HG03571 (cell line): ENCODE results near the gene RPS6KA5.
"Not testable (repeated sequence)": the region's sequence is repeated elsewhere in the genome, so short reads cannot be mapped to it uniquely, and the experiment has no call there.

Experiments used
- ATAC-seq: cut with Tn5 transposase; IDR thresholded peaks from one replicate; pipeline ENCODE4 v1.9.1; 2021; ENCODE audit not compliant: unreplicated experiment

Gene RPS6KA5

DNA sequence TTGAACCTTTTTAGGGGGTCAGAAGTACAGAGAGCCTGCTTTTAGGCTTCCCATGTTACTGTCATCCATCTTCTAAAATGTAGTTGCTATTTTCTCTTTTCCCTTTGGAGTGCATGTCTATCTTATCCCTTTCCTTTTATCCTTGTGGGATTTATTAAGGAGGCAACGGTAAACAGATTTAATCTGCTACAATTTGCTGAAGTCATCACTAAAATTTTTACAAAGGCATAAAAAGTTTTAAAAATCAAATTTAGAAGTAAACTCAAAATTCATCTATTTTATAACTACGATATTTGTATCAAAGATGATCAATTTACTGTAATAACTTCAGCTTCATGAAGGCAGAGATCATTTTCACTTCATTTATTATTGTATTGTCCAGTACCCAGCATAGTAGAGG, 118.7 kb downstream of the RPS6KA5 start:
- no peak for ATAC-seq

DNA sequence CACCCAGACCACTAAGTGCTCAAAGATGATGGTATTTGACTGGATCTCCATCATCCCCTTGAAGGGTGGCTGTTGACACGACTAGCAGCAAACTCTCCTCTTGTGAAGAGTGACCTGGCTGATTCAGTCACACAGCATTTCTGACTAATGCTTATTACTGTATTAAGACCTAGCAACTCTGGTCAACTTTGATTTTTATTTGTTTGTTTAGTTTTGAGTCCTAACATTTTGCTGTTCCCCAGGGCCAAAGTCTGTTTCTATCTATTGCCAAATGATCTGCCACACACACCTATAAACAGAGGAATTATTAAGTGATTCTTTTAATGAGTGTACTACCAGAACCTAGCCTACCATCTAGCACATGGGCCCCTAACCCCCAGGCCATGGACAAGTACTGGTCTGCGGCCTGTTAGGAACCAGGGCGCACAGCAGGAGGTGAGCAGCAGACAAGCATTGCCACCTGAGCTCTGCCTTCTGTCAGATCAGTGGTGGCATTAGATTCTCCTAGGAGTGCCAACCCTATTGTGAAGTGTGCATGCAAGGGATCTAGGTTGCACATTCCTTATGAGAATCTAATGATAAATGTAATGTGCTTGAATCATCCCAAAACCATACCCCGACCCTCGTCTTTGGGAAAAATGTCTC, 120.0 kb downstream of the RPS6KA5 start:
- ATAC-seq, result no peak

DNA sequence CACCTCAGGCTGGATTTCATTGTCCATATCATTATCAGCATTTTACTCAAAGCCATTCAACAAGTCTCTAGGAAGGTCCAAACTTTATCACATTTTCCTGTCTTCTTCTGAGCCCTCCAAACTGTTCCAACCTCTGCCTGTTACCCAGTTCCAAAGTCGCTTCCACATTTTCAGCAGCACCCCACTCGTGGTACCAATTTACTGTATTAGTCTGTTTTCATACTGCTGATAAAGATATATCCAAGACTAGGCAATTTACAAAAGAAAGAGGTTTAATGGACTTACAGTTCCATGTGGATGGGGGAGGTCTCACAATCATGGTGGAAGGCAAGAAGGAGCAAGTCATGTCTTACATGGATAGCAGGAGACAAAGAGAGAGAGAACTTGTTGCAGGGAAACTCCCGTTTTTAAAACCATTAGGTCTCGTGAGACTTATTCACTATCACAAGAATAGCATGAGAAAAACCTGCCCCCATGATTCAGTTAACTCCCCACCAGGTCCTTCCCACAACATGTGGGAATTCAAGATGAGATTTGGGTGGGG, 121.1 kb downstream of the RPS6KA5 start:
- not testable (repeated sequence) for ATAC-seq

DNA sequence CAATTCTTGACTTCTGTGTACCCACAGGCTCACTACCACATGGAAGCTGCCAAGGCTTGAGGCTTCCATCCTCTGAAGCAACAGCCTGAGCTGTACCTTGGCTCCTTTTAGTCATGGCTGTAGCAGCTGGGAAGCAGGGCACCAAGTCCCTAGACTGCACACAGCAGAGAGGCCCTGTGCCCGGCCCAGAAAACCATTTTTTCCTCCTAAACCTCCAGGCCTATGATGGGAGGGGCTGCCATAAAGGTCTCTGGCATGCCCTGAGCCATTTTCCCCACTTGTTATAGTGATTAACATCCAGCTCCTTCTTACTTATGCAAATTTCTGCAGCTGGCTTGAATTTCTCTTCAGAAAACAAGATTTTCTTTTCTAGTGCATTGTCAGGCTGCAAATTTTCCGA, 121.8 kb downstream of the RPS6KA5 start:
- ATAC-seq, result no peak

DNA sequence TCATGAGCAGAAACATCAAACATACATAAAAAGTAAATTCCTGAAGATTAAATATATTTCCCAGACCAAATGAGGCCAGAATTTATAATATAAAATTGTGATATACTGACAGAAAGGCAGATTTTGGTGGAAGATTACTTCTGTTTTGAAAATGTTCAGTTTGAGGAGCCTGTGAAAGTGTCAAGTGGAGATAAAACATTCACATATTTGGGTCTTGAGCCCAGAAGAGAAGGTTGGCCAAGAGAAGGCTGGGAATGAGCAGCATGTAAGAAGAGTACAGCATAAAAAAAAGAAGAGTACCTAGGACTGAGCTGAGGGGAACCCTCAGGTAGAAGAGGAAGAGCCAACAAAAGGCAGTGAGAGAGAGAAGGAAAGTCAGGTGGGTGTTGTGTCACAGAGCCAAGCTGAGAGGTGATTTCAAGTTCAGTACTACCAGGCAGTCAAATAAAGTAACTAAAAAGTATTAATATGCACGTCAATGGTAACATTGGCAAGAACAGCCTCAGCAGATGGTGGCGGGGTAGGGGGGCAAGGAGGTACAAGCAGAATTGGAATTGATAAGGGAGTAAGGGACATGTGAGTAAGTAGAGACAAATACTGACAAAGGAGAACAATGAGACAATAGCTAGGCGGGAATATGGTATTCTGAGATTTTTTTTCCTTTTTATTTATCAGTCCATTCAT, 123.5 kb downstream of the RPS6KA5 start:
- no peak for ATAC-seq

DNA sequence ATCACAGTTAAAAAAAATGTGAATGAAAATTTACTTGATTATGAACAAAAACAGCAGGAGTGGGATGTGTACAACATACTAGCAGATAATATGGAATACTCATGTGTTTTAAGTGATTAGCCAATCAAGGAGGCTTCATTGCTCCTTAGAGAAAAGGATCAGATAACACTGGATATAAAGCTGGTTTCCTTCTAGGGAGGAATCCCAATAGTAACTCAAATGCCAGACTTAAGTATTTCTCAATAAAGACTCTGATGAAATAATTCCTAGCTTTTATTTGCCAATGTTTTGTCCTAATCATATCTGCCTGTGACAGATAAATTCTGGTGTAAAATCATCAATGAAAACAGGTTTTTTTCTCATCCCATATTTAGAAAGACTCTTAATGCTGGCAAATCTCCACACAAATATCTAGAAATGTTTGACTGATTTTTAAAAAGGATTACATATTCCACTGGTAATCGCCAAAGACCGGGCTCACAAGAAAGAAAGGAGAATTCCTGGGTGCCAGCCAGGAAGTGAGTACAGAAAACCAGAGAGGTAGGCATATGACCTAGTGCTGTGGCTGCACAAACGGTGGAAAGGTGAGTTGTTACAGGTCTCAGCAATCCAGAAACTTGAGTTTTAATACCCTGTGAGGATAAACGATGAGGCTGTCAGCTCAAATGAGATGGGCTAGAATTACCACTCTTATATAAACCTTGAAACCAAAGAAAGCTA, 135.7 kb downstream of the RPS6KA5 start:
- ATAC-seq, result no peak

DNA sequence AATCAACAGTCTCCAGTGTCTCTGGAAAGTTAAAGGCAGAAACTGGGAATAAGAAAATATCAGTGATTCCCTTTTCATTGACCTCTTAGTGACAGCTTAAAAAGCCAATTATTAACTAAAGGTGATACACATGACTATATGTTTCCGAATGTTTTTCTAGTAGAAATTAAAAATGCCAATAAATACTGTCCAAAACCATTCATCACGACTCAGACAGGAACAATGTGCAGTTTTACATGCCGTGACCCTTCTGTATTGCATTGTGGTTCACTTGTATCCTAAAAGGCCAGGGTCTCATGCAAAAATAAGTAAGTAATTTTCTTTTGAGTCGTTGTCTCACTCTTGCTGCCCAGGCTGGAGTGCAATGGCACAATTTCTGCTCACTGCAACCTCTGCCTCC, 138.3 kb downstream of the RPS6KA5 start:
- ATAC-seq, result no peak

DNA sequence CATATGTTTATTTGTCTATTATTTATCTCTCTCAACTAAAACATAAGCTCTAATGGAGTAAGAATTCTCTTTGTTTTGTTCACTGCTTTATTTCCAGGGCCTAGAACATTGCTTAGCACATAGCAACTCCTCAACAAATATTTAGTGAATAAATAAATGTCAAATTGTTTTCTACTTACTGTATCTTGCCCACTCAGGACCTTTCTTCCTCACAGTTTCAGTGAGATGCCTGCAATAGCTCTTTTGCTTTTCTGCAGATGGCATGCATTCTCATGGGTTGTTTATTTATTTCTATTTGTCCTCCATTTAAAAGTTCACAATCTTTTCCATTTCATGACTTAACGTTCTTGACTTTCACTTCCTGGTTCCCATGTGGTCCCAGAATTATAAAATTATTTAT, 149.3 kb downstream of the RPS6KA5 start:
- no peak for ATAC-seq

DNA sequence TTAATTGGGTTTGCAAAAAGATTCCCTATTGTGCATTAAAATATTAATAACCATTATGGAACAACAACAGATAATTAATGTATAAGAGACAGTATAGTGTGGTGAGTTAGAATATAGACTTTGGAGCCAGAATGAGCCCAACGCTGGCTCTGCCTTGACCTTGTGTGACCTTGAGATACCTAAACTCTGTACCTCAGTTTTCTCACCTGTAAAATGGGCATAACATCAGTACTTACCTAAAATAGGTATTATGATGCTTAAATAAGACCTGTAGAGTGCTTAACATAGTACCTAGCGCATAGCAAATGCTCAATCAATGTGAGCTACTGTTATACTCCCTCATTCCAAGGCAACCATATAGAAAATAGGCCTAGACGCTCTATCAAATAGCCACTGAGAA, 153.3 kb downstream of the RPS6KA5 start:
- ATAC-seq, result no peak

DNA sequence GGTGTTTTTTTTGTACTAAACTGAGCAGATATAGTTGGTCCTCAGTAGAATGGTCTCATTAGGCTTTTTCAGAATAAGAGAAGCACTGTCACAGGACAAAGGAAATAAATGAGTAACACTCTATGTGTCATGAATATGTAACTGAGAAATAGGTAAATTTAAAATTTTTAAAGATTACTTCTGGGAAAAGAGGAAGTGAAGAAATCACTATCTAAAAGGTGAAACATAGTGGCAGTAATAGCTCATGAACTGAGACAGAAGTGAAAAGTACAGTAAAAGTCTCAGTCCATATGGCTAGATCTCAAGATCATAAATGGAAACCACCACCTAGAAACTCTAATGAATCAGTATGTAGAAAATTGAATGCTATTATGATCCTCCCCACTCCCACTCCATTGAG, 154.9 kb downstream of the RPS6KA5 start:
- ATAC-seq, result peak; percentile 88

DNA sequence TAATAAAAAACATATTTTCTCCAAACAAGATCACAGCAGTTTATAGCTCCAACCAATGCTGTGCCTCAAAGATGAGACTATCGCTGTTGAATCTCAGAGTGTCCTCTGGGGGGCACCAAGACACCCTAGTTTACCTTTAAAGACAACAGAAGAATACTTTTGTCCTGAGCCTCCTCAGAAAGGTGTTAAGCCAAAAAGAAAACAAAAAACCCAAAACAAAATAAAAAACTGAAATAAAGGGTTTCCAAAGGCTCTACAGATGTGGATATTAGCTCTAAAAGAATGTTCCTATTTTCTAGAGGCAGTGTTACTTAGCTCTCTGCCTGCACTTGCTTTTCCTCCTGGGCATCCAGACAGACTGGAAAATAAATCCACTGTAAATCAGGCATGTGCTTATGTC, 157.3 kb downstream of the RPS6KA5 start:
- ATAC-seq, result peak; percentile 50

DNA sequence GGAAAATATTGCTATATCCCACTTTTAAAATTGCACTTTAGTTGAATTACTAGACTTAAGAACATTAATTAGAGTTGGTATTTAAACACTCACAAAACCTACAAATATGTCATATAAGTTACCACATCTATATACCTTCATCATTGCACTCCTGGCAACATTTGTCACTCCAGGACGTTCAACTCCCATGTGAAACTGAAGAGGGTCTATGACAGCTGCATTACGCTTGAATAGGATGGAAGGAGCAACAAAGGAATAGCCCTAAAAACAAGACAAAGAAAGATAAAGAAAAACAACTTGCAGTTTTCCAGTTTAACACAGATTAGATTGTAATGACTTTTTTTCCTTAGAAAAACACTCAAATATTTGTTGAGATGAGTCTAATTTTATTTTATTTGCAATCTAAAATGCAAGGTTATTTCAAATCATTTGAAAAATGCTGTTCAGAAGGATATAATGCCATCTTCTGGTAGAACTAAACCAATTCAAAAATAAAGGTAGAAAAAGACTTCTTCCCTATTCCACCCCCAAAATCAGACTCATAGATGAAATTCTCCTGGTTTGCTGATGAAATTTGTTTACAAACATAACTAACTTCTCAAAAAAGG, 159.9 kb downstream of the RPS6KA5 start:
- no peak for ATAC-seq

DNA sequence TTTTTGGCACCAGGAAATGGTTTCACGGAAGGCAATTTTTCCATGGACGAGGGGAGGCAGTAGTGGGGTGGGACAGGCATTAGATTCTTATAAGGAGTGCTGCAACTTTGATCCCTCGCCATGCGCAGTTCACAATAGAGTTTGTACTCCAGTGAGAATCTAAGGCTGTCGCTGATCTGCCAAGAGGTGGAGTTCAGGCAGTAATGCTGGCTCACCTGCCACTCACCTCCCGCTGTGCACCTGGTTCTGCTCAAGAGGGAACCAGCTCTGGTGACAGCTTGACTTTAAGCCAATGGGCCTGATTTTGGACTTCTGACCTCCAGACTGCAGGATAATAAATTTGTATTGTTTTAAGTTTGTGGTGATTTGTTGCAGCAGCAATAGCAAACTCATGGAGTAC, 163.4 kb downstream of the RPS6KA5 start:
- ATAC-seq, result no peak

DNA sequence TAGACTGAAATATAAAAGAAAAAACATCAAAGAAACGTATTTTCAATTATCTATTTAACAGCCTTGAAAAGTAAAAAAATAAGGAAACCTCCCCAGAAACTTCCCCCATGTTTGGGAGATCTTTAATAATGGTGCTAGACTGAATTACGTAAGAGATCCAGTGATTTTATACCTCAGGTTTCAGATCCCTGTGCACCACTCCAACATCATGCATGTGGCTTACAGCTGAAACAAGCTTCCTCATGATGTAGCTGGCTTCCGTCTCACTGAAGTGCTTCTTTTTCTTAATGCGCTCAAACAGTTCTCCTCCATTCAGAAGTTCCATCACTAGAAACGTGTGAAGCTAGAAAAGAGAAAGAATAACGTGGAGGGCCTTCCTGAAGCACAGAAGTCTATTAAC, 166.2 kb downstream of the RPS6KA5 start:
- ATAC-seq, result no peak

DNA sequence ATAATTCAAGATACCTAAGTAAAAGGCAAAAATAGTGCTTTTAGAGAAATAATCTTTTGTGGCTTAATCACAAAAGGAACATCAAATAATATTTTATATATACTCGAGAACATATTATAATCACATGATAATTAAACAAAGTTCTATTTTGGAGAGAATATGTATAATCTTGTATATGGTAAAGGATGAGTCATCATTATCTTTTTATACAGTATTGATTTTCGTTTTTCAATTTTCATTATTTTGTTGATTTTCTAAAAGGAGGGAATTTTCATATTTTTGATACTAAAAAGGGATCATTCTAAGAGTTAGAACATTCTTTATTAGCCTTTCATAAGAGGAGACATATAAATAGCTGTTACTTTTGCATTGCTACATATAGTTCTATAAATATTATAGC, 166.9 kb downstream of the RPS6KA5 start:
- ATAC-seq, result no peak

DNA sequence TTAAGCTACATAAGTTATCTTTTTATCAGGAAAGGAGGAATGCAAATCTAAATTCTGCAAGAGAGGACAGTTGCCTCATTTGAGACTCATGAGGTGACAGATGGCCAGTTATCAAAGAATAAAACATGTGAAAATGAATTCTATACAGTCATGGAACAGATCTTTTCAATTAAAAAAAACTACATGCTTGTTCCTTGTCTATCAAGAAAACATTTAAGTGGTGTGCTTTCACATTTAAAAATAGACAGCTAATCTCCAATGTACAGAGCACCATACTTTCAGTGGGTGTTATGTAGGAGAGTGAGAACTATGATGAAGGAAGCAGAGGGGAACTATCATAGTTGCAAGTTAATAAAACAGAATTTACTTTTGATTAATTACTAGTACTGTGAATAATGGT, 167.5 kb downstream of the RPS6KA5 start:
- ATAC-seq, result no peak

DNA sequence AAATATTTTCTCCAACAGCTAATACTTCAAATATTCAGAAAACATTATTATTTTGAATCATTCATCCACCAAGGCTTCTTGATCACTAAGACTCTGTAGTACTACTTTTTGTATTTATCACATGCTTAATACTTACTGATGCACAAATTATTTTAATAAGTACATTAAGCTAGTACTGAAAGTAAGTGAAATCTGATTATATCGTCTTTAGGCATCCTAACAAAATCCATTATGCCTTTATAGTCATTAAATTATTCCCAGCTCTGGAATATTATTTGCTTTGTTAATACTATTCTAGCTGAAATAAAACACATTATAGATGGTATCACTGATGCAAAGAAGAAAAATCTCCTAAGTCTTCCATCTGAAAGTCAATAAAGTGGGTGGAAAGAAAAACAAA, 169.1 kb downstream of the RPS6KA5 start:
- ATAC-seq, result no peak

DNA sequence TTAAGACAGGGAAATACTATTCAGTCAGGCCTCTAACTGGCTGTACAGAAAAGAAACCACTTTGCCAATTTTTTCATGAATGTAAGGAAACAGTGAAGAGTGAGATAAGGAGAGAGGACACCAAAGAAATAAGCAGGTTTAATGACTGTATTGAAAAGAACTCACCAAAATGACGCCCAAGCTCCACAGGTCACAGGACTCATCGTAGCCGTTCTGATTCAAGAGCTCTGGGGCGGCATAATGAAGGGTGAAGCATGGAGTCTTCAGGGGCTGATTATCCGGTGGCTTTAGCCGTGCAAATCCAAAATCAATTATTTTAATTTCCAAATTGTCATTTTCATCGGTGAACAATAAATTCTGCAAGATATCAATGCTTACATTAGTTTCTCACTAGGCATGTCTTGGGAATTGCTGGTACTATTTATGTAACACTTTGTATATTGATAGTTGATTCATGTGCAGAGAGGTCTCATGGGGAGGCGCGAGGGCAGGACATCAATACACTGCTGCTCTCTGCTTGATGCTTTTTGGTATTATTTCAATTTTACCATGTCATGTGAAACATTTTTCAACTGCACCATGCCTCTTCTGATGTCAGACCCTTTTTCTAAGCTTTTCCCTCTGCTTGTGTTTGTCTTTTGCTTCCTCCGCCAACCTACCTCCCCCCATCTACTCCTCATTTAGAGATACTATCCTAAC, 170.0 kb downstream of the RPS6KA5 start:
- ATAC-seq, result no peak

DNA sequence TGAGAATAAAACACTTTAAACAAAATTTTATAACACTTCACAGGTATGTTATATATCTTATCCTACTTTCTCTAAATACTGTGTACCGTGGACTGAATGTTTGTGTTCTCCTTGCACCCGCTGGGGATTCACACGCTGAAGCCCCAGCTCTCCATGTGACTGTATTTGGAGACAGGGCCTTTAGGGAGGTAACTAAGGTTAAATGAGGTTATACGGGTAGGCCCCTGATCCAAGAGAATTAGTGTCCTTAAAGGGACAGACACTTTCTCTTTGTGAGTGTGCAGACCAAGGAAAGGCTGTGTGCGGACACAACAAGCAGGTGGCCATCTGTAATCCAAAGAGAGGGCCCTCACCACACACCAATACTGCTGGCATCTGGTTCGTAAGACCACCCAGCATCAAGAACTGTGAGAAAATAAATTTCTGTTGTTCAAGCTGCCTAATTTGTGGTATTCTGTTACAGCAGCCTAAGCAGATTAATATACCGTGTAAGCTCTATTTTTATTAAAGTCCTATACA, 174.1 kb downstream of the RPS6KA5 start:
- no peak for ATAC-seq

DNA sequence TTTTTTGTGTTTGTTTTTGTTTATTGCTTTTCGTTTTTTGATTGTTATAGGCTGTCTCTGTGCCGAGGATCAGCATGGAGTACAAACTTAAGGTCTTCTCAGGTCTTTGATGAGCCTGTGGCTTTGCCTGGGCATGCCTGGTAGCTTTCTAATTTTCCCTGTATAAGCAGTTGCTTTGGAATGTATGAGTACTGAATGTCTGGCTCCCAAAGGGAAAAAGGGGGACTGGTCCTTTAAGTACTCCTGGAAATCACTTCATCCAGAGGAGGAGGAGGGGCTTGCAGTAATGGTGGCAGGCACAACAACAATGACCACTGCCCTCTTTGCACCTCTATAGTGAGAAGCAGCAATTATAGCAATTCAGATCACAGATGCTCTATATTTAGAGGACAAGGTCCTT, 176.7 kb downstream of the RPS6KA5 start:
- no peak for ATAC-seq

DNA sequence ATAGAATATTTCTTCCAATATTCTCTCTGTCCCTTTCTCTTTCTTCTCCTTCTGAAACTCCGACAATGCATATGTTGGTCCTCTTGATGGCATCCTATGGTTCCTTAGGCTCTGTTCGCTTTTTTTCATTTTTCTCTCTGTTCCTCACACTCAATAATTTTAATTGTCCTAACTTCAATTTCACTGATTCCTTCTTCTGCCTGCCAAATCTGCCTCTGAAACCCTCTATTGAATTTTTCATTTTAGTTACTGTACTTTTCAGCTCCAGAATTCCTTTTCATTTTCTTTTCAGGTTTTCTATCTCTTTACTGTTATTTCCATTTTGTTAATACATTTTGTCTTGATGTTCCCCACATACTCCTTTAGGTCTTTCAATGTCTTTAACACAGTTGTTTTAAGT, 177.2 kb downstream of the RPS6KA5 start:
- no peak for ATAC-seq
